ENCODE results near the gene SELENON.

SELENON gene

DNA sequence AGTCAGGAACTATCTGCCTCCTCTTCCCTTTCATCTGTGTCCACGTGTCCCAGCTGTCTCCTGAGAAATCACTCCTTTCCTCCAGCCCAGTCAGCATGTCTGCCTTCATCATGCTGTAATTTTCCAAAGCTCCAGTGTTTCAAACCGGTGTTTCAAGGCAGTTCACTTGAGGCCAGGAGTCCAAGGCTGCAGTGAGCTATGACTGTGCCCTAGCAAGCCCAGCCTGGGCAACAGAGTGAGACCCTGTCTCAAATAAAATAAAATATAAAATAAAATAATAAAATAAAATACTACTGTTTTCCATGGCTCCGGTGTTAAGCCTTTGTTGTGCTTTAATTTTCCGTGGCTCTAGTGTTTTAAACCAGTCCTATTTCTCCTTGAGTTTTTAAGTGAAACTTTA is 7.9 kb upstream of the SELENON start:
- in situ Hi-C loops (cut with MboI; ENCODE audit: low sequenced_read_pairs), result no loop called here

DNA sequence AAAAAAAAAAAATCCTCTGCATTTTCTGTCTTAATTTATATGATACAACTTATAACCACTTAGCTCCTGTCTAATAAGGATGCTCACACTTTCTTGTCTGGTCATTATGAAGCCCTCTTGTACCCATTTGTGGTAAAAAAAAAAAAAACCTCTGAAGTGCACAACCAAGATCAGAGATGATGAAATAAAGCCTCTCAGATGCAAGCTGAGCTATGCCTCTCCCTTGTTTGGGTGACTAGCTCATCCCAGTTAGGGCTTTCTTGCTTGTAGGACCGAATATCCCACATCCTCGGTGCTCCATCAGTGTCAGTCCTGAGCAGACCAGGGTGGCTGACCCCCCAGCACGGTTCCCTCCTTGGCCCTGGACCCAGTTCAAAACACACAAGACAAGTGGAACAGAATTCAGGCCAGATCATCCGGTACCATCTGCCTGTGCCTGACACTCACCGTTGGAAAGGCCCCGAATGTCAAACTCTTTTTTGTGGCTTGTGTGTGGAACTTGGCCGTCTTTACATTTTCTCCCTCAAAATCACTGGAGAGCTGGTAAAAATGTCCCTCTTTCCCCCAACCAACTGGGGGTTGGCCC is 6.3 kb upstream of the SELENON start:
- in situ Hi-C loops (cut with MboI; ENCODE audit: low sequenced_read_pairs), result no loop called here

DNA sequence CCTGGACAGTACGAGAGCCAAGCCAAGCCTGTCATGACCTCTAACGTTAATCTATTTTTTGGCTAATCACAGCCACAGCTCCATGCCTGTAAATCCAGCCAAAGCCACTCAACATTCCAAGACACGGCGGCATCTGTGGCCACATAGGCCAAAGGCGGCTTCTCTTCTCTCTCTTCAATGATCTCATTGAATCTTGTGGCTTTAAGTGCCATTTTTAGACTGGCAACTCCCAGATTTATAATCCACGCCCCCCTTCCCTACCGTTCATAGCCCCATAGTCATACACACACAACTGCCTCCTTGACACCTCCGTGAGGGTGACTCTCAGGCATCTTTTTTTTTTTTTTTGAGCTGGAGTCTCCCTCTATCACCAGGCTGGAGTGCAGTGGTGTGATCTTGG is 5.7 kb upstream of the SELENON start:
- in situ Hi-C loops (cut with MboI; ENCODE audit: low sequenced_read_pairs), result no loop called here

- in situ Hi-C loops (cut with MboI; ENCODE audit: low sequenced_read_pairs), result no loop called here
Measured at GRCh38 chr1:25795211-25795610, 4.8 kb upstream of the SELENON start.

DNA sequence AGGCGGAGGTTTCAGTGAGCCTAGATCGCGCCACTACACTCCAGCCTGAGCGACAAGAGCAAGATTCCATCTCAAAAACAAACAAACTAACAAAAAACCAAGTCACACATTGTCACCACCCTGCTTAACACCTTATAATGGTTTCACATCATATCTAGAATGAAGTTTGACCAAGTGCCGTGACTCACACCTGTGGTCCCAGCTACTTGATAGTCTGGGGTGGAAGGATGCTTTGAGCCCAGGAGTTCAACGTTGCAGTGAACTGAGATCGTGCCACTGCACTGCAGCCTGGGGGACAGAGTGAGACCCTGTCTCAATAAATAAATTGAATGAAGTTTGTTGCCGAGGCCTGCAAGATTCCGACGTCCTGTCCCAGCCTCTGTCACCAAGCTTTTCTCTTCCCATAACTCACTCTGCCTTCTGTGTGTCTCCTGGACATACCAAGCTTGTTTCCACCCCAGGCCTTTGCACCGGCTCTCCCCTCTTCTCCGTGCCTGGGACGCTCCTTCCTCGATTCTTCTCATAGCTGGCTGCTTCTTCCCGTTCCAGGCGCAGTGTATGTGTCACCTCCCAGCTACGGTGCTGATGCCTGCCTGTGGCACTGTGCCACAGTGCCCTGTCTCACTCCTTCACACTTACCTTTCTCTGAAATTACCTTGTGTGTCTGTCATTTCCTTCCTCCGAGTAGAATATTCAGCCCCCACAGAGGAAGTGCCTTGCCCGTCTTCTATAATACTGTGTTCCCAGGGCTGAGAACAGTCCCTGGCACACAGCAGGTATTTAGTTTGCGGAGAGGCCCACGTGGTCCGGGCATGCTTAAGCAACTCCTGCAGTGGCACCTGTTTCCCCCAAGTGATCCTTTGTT is 3.8 kb upstream of the SELENON start:
- in situ Hi-C loops (cut with MboI; ENCODE audit: low sequenced_read_pairs), result no loop called here

GRCh38 chr1:25796811-25797458 is 3.1 kb upstream of the SELENON start:
- in situ Hi-C loops (cut with MboI; ENCODE audit: low sequenced_read_pairs), result no loop called here

DNA sequence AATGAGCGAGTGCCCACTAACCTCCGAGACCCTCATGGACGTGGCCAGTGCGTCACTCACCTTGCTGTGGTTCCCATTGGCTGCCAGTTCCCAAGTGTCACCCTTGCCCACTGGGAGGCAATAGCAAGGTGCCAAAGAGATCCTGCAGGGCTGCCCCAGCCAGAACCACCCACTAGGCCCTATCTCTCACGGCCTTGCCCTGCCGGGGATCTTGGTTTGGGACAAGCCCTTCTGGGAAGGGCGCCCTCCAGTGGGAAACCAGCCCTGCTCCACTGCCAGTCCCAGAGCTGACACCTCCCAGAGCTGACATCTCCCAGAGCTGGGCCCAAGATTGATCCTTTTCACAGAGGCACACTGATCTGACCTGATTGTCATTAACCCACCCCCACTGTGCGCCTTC is 2.1 kb upstream of the SELENON start:
- in situ Hi-C loops (cut with MboI; ENCODE audit: low sequenced_read_pairs), result no loop called here

- in situ Hi-C loops (cut with MboI; ENCODE audit: low sequenced_read_pairs), result no loop called here
Measured at GRCh38 chr1:25798666-25799351, 1.2 kb upstream of the SELENON start.

GRCh38 chr1:25799352-25799934 is 550 bp upstream of the SELENON start:
- in situ Hi-C loops (cut with MboI; ENCODE audit: low sequenced_read_pairs), result no loop called here

- in situ Hi-C loops (cut with MboI; ENCODE audit: low sequenced_read_pairs), result loop anchor here (10.0 to 25.0 kb wide), 4 partner anchors 276 to 939 kb away; no protein-coding TSS in a partner anchor
Measured at GRCh38 chr1:25800703-25801377, 847 bp downstream of the SELENON start.

DNA sequence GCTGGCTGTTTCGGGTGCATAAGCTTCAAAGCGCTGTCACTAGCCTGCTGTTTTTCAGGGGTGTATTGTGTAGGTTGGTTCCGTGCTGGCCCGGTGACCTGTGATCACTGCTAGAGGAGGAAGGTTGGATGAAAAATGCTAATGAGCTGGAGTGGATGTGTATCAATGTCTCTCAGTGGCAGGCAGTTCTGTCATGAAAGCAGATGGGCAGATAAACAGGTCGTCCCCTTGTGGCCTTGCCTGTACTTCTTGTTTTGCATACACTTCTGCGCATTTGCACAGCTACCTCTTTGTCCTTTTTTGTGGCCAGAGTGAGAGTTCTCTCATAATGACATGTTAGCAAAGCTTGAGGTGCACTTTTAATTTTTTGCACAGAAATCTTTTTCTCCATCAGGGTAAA is 2.9 kb downstream of the SELENON start:
- in situ Hi-C loops (cut with MboI; ENCODE audit: low sequenced_read_pairs), result loop anchor here (10.0 to 25.0 kb wide), 4 partner anchors 278 to 941 kb away; no protein-coding TSS in a partner anchor

- in situ Hi-C loops (cut with MboI; ENCODE audit: low sequenced_read_pairs), result loop anchor here (10.0 to 25.0 kb wide), 4 partner anchors 279 to 941 kb away; no protein-coding TSS in a partner anchor
Measured at GRCh38 chr1:25803368-25803767, 3.4 kb downstream of the SELENON start.

DNA sequence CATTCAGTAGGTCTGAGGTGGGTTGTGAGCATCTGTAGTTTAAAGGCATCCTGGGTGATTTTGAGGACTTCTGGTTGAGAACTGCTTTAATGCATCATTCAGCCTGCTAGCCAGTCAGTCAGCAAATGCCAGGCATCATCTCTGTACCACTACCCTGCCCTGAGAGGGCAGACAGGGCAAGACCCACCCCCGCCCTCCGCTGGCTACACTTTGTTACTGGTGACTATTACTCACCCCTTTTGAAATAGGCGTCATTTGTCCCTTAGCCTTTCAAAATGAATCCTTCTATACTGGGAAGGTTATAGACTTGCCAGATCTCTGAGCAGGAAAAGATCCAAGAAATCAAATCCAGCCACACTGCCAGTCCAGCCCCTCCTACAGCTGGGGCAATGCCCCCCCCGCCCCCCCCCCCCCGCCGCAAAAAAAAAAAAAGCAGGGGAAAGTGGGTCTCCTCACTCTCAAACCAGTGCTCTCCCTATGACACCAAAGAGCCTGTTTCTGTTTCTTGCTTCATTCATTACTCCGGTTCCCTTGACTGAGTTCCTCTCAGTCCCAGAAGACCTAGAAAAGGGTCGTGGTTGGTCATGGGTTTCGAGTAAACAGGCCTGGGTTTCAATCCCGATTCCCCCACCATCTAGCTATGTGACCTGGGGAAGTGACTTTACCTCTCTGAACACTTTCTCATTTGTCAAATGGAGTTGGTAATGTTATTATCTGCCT is 4.4 kb downstream of the SELENON start:
- in situ Hi-C loops (cut with MboI; ENCODE audit: low sequenced_read_pairs), result loop anchor here (10.0 to 25.0 kb wide), 4 partner anchors 280 to 942 kb away; no protein-coding TSS in a partner anchor

- in situ Hi-C loops (cut with MboI; ENCODE audit: low sequenced_read_pairs), result loop anchor here (5.0 to 25.0 kb wide), 5 partner anchors 193 to 943 kb away; no protein-coding TSS in a partner anchor
Measured at GRCh38 chr1:25804964-25805862, 5.2 kb downstream of the SELENON start.

DNA sequence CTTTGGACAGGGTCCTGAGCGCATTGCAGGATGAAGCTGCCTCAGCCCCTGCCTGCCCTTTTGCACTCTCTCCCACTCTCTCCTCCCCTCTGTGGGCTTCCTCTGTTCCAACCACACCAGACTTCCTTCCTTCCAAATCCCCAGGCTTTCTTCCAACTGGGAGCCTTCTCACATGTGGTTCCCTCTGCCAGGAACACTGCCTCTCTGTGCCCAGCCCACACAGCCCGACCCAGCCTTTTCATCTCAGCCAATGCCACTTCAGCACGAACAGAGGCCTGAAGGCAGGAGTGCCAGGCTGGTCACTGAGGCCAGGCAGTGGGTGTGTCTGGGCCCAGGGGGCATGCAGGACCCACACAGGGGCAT is 5.9 kb downstream of the SELENON start:
- in situ Hi-C loops (cut with MboI; ENCODE audit: low sequenced_read_pairs), result loop anchor here (5.0 to 25.0 kb wide), 5 partner anchors 194 to 944 kb away; no protein-coding TSS in a partner anchor

DNA sequence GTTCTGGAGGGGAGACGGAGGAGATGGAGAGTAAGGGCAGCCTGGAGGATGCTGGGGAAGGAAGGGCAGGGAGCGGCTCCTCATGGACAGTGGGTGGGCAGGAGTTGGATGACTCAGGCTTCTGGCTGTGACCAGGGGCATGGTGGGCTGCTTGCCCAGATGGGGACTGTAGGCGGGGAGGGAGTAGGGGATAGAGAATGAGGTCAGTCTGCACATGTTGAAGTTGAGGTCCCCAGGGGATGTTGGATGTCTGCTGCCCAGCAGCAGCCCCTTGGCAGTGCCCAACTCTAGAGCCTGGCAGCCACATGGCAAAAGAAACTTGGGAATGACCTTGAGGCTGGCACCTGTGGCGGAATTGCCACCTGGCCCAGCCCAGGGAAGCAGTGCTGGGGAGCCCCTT is 6.4 kb downstream of the SELENON start:
- in situ Hi-C loops (cut with MboI; ENCODE audit: low sequenced_read_pairs), result loop anchor here (5.0 to 25.0 kb wide), 5 partner anchors 194 to 944 kb away; no protein-coding TSS in a partner anchor

DNA sequence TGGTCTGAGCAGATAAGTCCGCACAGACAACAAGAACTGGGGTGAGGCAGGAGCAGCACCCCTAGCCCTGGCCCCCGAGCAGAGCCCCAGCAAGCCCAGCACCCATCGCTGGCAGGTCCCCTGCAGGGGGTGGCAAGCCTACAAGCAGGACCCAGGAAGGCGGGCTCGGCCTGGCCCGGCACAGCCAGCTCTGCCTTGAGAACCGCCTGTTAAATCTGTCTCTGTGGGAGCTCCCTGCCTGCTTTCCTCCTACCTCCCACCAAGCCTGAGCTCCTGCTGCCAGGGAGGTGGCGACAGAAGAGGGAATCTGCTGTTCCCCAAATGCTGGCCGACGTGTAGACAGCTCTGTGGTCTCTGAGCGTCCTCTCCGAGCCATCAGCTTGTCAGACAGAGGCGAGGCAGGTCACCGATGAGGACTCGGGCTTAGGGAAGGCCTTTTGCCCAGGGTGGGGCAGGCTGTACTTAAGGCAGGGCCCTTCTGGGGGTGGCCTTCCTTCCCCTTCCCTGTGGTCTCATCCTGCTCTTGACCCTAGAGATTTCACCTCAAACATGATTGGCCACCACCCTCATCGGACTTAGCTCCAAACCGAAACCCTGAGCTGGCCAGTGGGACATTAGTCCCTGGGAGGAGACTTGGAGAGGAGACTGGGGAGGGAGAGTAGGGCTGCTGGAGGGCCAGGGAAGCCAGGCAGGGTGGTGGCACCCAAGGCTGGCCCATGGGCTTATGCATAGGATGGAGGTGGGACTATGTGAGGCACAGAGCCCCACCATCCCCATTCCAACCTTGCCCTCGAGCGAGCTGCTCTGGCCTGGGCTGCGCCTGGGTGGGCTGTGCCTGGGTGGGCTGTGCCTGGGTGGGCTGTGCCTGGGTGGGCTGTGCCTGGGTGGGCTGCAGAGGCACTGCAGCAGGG is 7.7 kb downstream of the SELENON start:
- in situ Hi-C loops (cut with MboI; ENCODE audit: low sequenced_read_pairs), result loop anchor here (5.0 to 25.0 kb wide), 5 partner anchors 195 to 945 kb away; no protein-coding TSS in a partner anchor
